Activated B cell treated with CpG ODN at 0.5 μM for 24 hours (primary cell): Measurements from ENCODE around the gene TOE1. TPM values are rescaled to one million over a fixed set of nuclear protein-coding genes. Genes with fewer than 3 reads are reported as not detected.
"Not testable (repeated sequence)": the region's sequence is repeated elsewhere in the genome, so short reads cannot be mapped to it uniquely, and the experiment has no call there.

Experiments
- ATAC-seq: fragments of 200-7000 bp; cut with Tn5 transposase; one replicate; pipeline ENCODE4 v1.10.0; 2021; ENCODE audit warnings: low read depth, mild to moderate bottlenecking, moderate library complexity
- CTCF ChIA-PET: fragments of 350-600 bp; sonication (Branson Sonifier 250); formaldehyde crosslinking; loops from one replicate; lab custom pipeline; 2021; ENCODE audit warnings: antibody characterized with exemption; lab: Charles Lee
- POLR2A ChIA-PET: fragments of 350-600 bp; sonication (Branson Sonifier 250); formaldehyde crosslinking; loops from one replicate; lab custom pipeline; 2021; ENCODE audit warnings: antibody characterized with exemption; lab: Charles Lee
- DNase-seq: peaks from one replicate; pipeline ENCODE4 v3.0.0; 2022
- H3K27ac Mint-ChIP-seq: one replicate; pipeline ENCODE4 v1.8.0; 2020; ENCODE audit warnings: mixed read lengths
- H3K27me3 Mint-ChIP-seq: one replicate; pipeline ENCODE4 v1.8.0; 2021; ENCODE audit warnings: mixed read lengths
- H3K36me3 Mint-ChIP-seq: one replicate; pipeline ENCODE4 v1.8.0; 2021; ENCODE audit warnings: low read depth, mixed read lengths
- H3K4me1 Mint-ChIP-seq: one replicate; pipeline ENCODE4 v1.8.0; 2021; ENCODE audit warnings: mixed read lengths
- H3K4me3 Mint-ChIP-seq: one replicate; pipeline ENCODE4 v1.8.0; 2020; ENCODE audit warnings: mild to moderate bottlenecking, mixed read lengths
- H3K9me3 Mint-ChIP-seq: one replicate; pipeline ENCODE4 v1.8.0; 2020; ENCODE audit warnings: mixed read lengths
- CTCF ChIP-seq: fragments of 200-600 bp; IDR thresholded peaks from one replicate; pipeline ENCODE4 v1.8.0; 2022; ENCODE audit warnings: antibody characterized with exemption, mild to moderate bottlenecking
- intact Hi-C: fragments of 100-400 bp; cut with micrococcal nuclease; formaldehyde crosslinking; loops from one replicate; pipeline ENCODE4 v1.15.1; 2024
- total RNA-seq: library from RNA; stranded (reverse); gene quantifications from 2 replicates; pipeline ENCODE4 v1.2.3, GENCODE V29; 2022

The TOE1 gene
- total RNA-seq, 1 donor from 2014 or later, result 24.6 TPM

- no peak for DNase-seq
- CTCF ChIA-PET, result no interaction called here
- no peak overlapping the region for H3K4me3 Mint-ChIP-seq
- no peaks in the 10 kb centered on the region for H3K27me3 Mint-ChIP-seq
- H3K4me1 Mint-ChIP-seq, result no peaks in the 10 kb centered on the region
- H3K27ac Mint-ChIP-seq, result no peak overlapping the region
- ATAC-seq, result no peak
- intact Hi-C loops, result no loop called here
- peaks cover 24% of the 10 kb centered on the region for H3K36me3 Mint-ChIP-seq
- TF ChIP-seq CTCF, result no peak
- H3K9me3 Mint-ChIP-seq, result no peaks in the 10 kb centered on the region
- POLR2A ChIA-PET, result interaction anchor here (0.7 kb wide), 1 partner anchor 110 kb away, joined by 16 read pairs; the partner anchor contains the start of gene TESK2
Measured at GRCh38 chr1:45381243-45381642, 41.3 kb downstream of the TOE1 start.

GRCh38 chr1:45383191-45383590 lies 43.2 kb downstream of the TOE1 start:
- TF ChIP-seq CTCF, result no peak
- ATAC-seq (no peak), DNase-seq (no peak)
- ChIA-PET CTCF (no interaction called here), POLR2A (no interaction called here)
- peaks cover 24% of the 10 kb centered on the region for H3K36me3 Mint-ChIP-seq
- no peak overlapping the region for H3K4me3 Mint-ChIP-seq
- intact Hi-C loops, result no loop called here
- no peaks in the 10 kb centered on the region for H3K27me3 Mint-ChIP-seq
- no peak overlapping the region for H3K27ac Mint-ChIP-seq
- no peaks in the 10 kb centered on the region for H3K4me1 Mint-ChIP-seq
- no peaks in the 10 kb centered on the region for H3K9me3 Mint-ChIP-seq

- H3K27me3 Mint-ChIP-seq, intact Hi-C loops, H3K9me3 Mint-ChIP-seq, CTCF ChIA-PET, ATAC-seq, H3K27ac Mint-ChIP-seq, DNase-seq, H3K4me3 Mint-ChIP-seq, H3K4me1 Mint-ChIP-seq: not testable (repeated sequence)
- POLR2A ChIA-PET, result interaction anchor here (0.6 kb wide), 1 partner anchor 671 kb away, joined by 3 read pairs; no protein-coding TSS in a partner anchor
- H3K36me3 Mint-ChIP-seq, result peaks cover 19% of the 10 kb centered on the region
Measured at GRCh38 chr1:45384213-45384612, 44.2 kb downstream of the TOE1 start.

GRCh38 chr1:45385302-45385701 lies 45.3 kb downstream of the TOE1 start:
- no peak for ATAC-seq
- intact Hi-C loops, result no loop called here

GRCh38 chr1:45386219-45386618 lies 46.2 kb downstream of the TOE1 start:
- Mint-ChIP-seq H3K4me1 (no peaks in the 10 kb centered on the region), H3K27ac (no peak overlapping the region), H3K27me3 (no peaks in the 10 kb centered on the region), H3K4me3 (no peak overlapping the region), H3K9me3 (no peaks in the 10 kb centered on the region), H3K36me3 (peaks cover 14% of the 10 kb centered on the region)
- intact Hi-C loops, result no loop called here
- DNase-seq (no peak), ATAC-seq (no peak)
- CTCF ChIA-PET, result no interaction called here
- POLR2A ChIA-PET, result no interaction called here
- TF ChIP-seq CTCF, result no peak

More at GRCh38 chr1:45385302-45385701, 45.3 kb downstream of the TOE1 start:
- no peak overlapping the region for H3K4me3 Mint-ChIP-seq
- no peaks in the 10 kb centered on the region for H3K27me3 Mint-ChIP-seq
- no peak for TF ChIP-seq CTCF
- H3K4me1 Mint-ChIP-seq, result no peaks in the 10 kb centered on the region
- ChIA-PET CTCF (no interaction called here), POLR2A (no interaction called here)
- H3K9me3 Mint-ChIP-seq, result no peaks in the 10 kb centered on the region
- H3K36me3 Mint-ChIP-seq, result peaks cover 18% of the 10 kb centered on the region
- no peak overlapping the region for H3K27ac Mint-ChIP-seq
- DNase-seq, result no peak

Other genes starting within 250 kb of the TOE1 start
- gene ZSWIM5, start 133.6 kb upstream of the TOE1 start, total RNA-seq, result 1.6 and 2.3 TPM in 2 replicates
- 3.7 and 4.3 TPM in 2 replicates for gene HPDL, start 13.3 kb upstream of the TOE1 start, total RNA-seq
- 61.0 and 63.0 TPM in 2 replicates for gene MUTYH, start 270 bp downstream of the TOE1 start, total RNA-seq
- gene TESK2, start 151.0 kb downstream of the TOE1 start, total RNA-seq, result 11.7 and 12.2 TPM in 2 replicates
- 1.1 TPM in 2 replicates for gene CCDC163, start 159.9 kb downstream of the TOE1 start, total RNA-seq
- 3.6 and 5.1 TPM in 2 replicates for gene MMACHC, start 160.1 kb downstream of the TOE1 start, total RNA-seq
- 351 and 413 TPM in 2 replicates for gene PRDX1, start 181.7 kb downstream of the TOE1 start, total RNA-seq
- gene AKR1A1, start 210.7 kb downstream of the TOE1 start, total RNA-seq, result 215 and 218 TPM in 2 replicates
- 197 and 204 TPM in 2 replicates for gene NASP, start 243.9 kb downstream of the TOE1 start, total RNA-seq